Gastrocnemius medialis (tissue), 4 donors: Measurements from ENCODE around the gene LRTM1.

Experiments used
- POLR2A ChIP-seq, 2 donors: fragments of 450-650 bp; IDR thresholded peaks; one replicate each; pipeline ENCODE4 v1.6.1; 2017; ENCODE audit warnings: antibody characterized with exemption in 2 of 2, mild to moderate bottlenecking in 2 of 2, moderate library complexity in 2 of 2
- TF ChIP-seq, protein P1 (sequence below), 5 experiments: fragments of 450-650 bp in 3 of 5; fragments of 200-600 bp in 2 of 5; sonication (generic) in 2 of 5; IDR thresholded peaks in 4 of 5; conservative IDR thresholded peaks in 1 of 5; 1 replicate in 4 of 5; 2 replicates in 1 of 5; pipeline ENCODE4 v1.5.1; 2016 to 2019; ENCODE audit warnings: antibody characterized with exemption in 5 of 5, mild to moderate bottlenecking in 3 of 5, moderate library complexity in 3 of 5

DNA sequence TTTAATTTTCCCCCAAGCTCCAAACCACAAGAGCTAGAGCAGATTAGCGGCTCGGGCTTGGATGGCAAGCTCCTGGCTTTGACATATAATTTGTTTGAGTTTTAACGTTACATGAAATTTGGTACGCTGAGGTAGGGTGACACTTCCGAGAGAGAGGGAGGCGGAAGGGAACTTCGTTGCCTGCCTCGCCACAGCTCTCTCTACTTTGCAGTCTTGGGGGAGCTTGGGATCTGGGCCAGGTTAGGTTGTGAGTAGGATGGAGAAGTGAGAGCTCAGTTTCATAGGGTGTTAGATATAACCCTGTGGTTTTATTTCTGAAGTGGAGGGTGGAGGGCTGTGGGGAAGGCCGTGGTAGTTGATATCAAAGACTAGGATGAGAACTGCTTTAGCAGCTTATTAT, 39.7 kb downstream of the LRTM1 start:
- TF ChIP-seq, protein P1, sequence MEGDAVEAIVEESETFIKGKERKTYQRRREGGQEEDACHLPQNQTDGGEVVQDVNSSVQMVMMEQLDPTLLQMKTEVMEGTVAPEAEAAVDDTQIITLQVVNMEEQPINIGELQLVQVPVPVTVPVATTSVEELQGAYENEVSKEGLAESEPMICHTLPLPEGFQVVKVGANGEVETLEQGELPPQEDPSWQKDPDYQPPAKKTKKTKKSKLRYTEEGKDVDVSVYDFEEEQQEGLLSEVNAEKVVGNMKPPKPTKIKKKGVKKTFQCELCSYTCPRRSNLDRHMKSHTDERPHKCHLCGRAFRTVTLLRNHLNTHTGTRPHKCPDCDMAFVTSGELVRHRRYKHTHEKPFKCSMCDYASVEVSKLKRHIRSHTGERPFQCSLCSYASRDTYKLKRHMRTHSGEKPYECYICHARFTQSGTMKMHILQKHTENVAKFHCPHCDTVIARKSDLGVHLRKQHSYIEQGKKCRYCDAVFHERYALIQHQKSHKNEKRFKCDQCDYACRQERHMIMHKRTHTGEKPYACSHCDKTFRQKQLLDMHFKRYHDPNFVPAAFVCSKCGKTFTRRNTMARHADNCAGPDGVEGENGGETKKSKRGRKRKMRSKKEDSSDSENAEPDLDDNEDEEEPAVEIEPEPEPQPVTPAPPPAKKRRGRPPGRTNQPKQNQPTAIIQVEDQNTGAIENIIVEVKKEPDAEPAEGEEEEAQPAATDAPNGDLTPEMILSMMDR (IDR thresholded peaks at IDR 0.05 in 4 of 5, conservative IDR thresholded peaks at IDR 0.05 in 1 of 5), result no peak
- TF ChIP-seq POLR2A (IDR thresholded peaks at IDR 0.05), result no peak
